K562 (cell line): ENCODE results near the gene MAML3. TPM values are rescaled to one million over a fixed set of nuclear protein-coding genes. Genes with fewer than 3 reads are reported as not detected.

ENCODE experiments used
- ATAC-seq: fragments of 200-7000 bp; cut with Tn5 transposase; 3 replicates; pipeline ENCODE4 v1.9.1; 2020; ENCODE audit warnings: moderate library complexity
- BruUV-seq: library from RNA; stranded (reverse); fragments of 400-500 nt; replicated peaks from 2 replicates; lab custom pipeline; 2021; lab: Mats Ljungman, UMichigan
- CTCF ChIA-PET: fragments of 300-600 bp; formaldehyde crosslinking; extraction: SDS; loops from one replicate; lab custom pipeline; 2021; ENCODE audit warnings: low intra/inter-chr PET ratio; lab: Yijun Ruan, JAX
- POLR2A ChIA-PET: fragments of 300-600, 350-650 bp; sonication (Branson Sonifier 250); formaldehyde crosslinking; extraction: SDS; loops from one replicate; lab custom pipeline; 2021; ENCODE audit warnings: antibody characterized with exemption, inconsistent platforms; lab: Yijun Ruan, JAX
- DNase-seq, 4 experiments: peaks; one replicate each; pipeline versions ENCODE4 v3.0.0 to v3.0.0-alpha.2; 2011 to 2018; ENCODE audit warnings: low spot score in 3 of 4, mixed read lengths in 3 of 4; ENCODE audit errors: extremely low read depth in 1 of 4
- FAIRE-seq: peaks from 2 replicates; lab custom pipeline; 2011; peaks lifted over from hg19 to GRCh38; lab: Jason Lieb, UNC
- H2AFZ ChIP-seq: 2 replicates; pipeline ENCODE4 v1.6.0; 2011; ENCODE audit warnings: low read depth, low read length, control low read depth, inconsistent platforms
- H3K27ac ChIP-seq: fragments of 200-600 bp; 3 replicates; pipeline ENCODE4 v1.8.0; 2011; ENCODE audit warnings: low read depth, mild to moderate bottlenecking, control low read depth, inconsistent platforms, low read length, moderate library complexity, mixed read lengths; ENCODE audit errors: extremely low read depth
- H3K27me3 ChIP-seq, 2 experiments: fragments of 300-600 bp in 1 of 2; 2 replicates in 1 of 2; 3 replicates in 1 of 2; pipeline versions ENCODE4 v1.6.0 to v1.8.0; 2011; ENCODE audit warnings: inconsistent platforms in 2 of 2, low read length in 2 of 2, mild to moderate bottlenecking in 1 of 2, mixed read lengths in 1 of 2, moderate library complexity in 1 of 2; ENCODE audit not compliant: control insufficient read depth in 2 of 2, insufficient read depth in 2 of 2
- H3K36me3 ChIP-seq: fragments of 300-600 bp; 3 replicates; pipeline ENCODE4 v1.8.0; 2011; ENCODE audit warnings: mild to moderate bottlenecking, low read length, inconsistent platforms; ENCODE audit not compliant: control insufficient read depth, insufficient read depth
- H3K4me1 ChIP-seq, 2 experiments: fragments of 200-600 bp in 1 of 2; replicated peaks in 1 of 2; 2 replicates in 1 of 2; 3 replicates in 1 of 2; pipeline versions ENCODE4 v1.5.1 to v1.8.0; 2011; ENCODE audit warnings: inconsistent platforms in 2 of 2, low read length in 2 of 2, mild to moderate bottlenecking in 1 of 2, mixed read lengths in 1 of 2, moderate library complexity in 1 of 2; ENCODE audit not compliant: control insufficient read depth in 2 of 2, insufficient read depth in 2 of 2
- H3K4me2 ChIP-seq: 2 replicates; pipeline ENCODE4 v1.6.1; 2011; ENCODE audit warnings: low read length, control low read depth, inconsistent platforms, mixed read lengths; ENCODE audit not compliant: insufficient read depth
- H3K4me3 ChIP-seq: fragments of 200-600 bp; sonication (generic), shearing (Covaris generic); 2 replicates; pipeline ENCODE4 v1.5.1; 2016; ENCODE audit warnings: control low read depth, inconsistent platforms
- H3K79me2 ChIP-seq: fragments of 200-600 bp; 3 replicates; pipeline ENCODE4 v1.8.0; 2011; ENCODE audit warnings: low read length, inconsistent platforms; ENCODE audit not compliant: control insufficient read depth, insufficient read depth
- H3K9ac ChIP-seq, 2 experiments: 2 replicates each; pipeline versions ENCODE4 v1.6.0 to v1.6.1; 2011; ENCODE audit warnings: low read depth in 2 of 2, low read length in 2 of 2, control low read depth in 1 of 2, inconsistent platforms in 1 of 2, mild to moderate bottlenecking in 1 of 2, mixed read lengths in 1 of 2; ENCODE audit not compliant: insufficient read depth in 1 of 2
- H3K9me1 ChIP-seq: one replicate; pipeline ENCODE4 v1.6.0; 2011; ENCODE audit warnings: inconsistent platforms, mild to moderate bottlenecking, low read length, moderate library complexity; ENCODE audit not compliant: control insufficient read depth, insufficient read depth
- H3K9me3 ChIP-seq: replicated peaks from 2 replicates; pipeline ENCODE4 v1.5.1; 2011; ENCODE audit warnings: low read depth, low read length, inconsistent platforms; ENCODE audit not compliant: control insufficient read depth, insufficient read depth
- H4K20me1 ChIP-seq: replicated peaks from 2 replicates; pipeline ENCODE4 v1.6.1; 2011; ENCODE audit warnings: low read length, inconsistent platforms, mixed read lengths; ENCODE audit not compliant: control insufficient read depth, insufficient read depth
- CGGBP1 ChIP-seq: fragments of 250-450 bp; sonication (Bioruptor Pico); IDR thresholded peaks from 2 replicates; pipeline ENCODE4 v1.9.0; 2021; ENCODE audit warnings: mild to moderate bottlenecking
- WGBS: fragments of 100-300 bp; shearing (Covaris generic); methylation state at CpG from one replicate; pipeline ENCODE4 v1.1.6; 2016; ENCODE audit warnings: low coverage, mixed read lengths; ENCODE audit not compliant: insufficient coverage; ENCODE audit errors: missing lambda C conversion rate; 5-methylcytosine and 5-hydroxymethylcytosine counted together
- in situ Hi-C: fragments of 300-500 bp; cut with MboI; formaldehyde crosslinking; loops from 4 replicates; pipeline ENCODE4 v1.15.0; 2018; ENCODE audit warnings: inconsistent platforms, mixed read lengths
- intact Hi-C: fragments of 100-400 bp; cut with micrococcal nuclease; formaldehyde crosslinking; loops from 2 replicates; pipeline ENCODE4 v1.14.2; 2022
- polyA plus RNA-seq, 8 experiments: library from polyadenylated mRNA; depleted of rRNA in 4 of 8; stranded (reverse) in 5 of 8; unstranded in 3 of 8; fragments of >200 nt; fragmentation: Nextera tagmentation in 2 of 8; fragmentation: Illumina TruSeq in 1 of 8; extraction: Ambion mirVana in 2 of 8; extraction: Trizol in 1 of 8; gene quantifications; 2 replicates each; pipeline versions ENCODE4 v1.2.1 to v1.2.3, GENCODE V29; 2011 to 2014; ENCODE audit warnings: inconsistent platforms in 1 of 8, missing spikeins in 1 of 8
- total RNA-seq, 7 experiments: library from RNA; depleted of rRNA in 6 of 7; stranded (reverse); fragments of >200 nt in 6 of 7; fragmentation: Illumina TruSeq in 2 of 7; extraction: Trizol in 2 of 7; gene quantifications; 2 replicates each; pipeline versions ENCODE4 v1.2.1 to v1.2.3, GENCODE V29; 2011 to 2021; ENCODE audit warnings: low replicate concordance in 1 of 7
- TF ChIP-seq, protein P1 (sequence below), 3 experiments: IDR thresholded peaks in 2 of 3; conservative IDR thresholded peaks in 1 of 3; 2 replicates each; pipeline ENCODE4 v1.5.1; 2011 to 2012; ENCODE audit warnings: low read length in 3 of 3, mild to moderate bottlenecking in 3 of 3, control low read depth in 2 of 3, improper control_type of control experiment in 1 of 3, inconsistent platforms in 1 of 3, low read depth in 1 of 3, mixed read lengths in 1 of 3, moderate library complexity in 1 of 3; ENCODE audit not compliant: insufficient read depth in 2 of 3
- TF ChIP-seq, protein P2 (sequence below): fragments of 450-650 bp; formaldehyde crosslinking; IDR thresholded peaks from 2 replicates; pipeline ENCODE4 v1.4.0; 2022; ENCODE audit warnings: mild to moderate bottlenecking, moderate library complexity

MAML3 gene
- total and polyA plus RNA-seq, 9 of the 15 experiments (the other 6 are each of a cell fraction or from before 2014, with no cell fraction given), result 0.01 to 0.55 (median 0.25) TPM

- Histone ChIP-seq H3K9me3 (0 out of 2 replicates have a peak, but pooled peaks cover 1% of the 10 kb centered on the region), H3K27me3 (peaks cover 0 to 3% of the 10 kb centered on the region in 2 experiments; a peak in 1 of 5 replicates), H3K36me3 (no peaks in the 10 kb centered on the region), H2AFZ (no peak overlapping the region), H3K79me2 (no peaks in the 10 kb centered on the region), H3K9me1 (no peaks in the 10 kb centered on the region), H3K9ac (no peak overlapping the region), H3K4me3 (no peak overlapping the region), H4K20me1 (no peaks in the 10 kb centered on the region), H3K27ac (no peak overlapping the region), H3K4me2 (no peak overlapping the region), H3K4me1 (no peaks in the 10 kb centered on the region)
- intact Hi-C loops, result no loop called here
- ChIA-PET POLR2A (no interaction called here), CTCF (no interaction called here)
- BruUV-seq, result no TSS peak
- TF ChIP-seq, protein P1, sequence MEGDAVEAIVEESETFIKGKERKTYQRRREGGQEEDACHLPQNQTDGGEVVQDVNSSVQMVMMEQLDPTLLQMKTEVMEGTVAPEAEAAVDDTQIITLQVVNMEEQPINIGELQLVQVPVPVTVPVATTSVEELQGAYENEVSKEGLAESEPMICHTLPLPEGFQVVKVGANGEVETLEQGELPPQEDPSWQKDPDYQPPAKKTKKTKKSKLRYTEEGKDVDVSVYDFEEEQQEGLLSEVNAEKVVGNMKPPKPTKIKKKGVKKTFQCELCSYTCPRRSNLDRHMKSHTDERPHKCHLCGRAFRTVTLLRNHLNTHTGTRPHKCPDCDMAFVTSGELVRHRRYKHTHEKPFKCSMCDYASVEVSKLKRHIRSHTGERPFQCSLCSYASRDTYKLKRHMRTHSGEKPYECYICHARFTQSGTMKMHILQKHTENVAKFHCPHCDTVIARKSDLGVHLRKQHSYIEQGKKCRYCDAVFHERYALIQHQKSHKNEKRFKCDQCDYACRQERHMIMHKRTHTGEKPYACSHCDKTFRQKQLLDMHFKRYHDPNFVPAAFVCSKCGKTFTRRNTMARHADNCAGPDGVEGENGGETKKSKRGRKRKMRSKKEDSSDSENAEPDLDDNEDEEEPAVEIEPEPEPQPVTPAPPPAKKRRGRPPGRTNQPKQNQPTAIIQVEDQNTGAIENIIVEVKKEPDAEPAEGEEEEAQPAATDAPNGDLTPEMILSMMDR (IDR thresholded peaks at IDR 0.05 in 2 of 3, conservative IDR thresholded peaks at IDR 0.05 in 1 of 3; ENCODE audit: insufficient read depth in 2 of 3, low read depth in 1 of 3, low read length in 3 of 3), result no peak
- TF ChIP-seq, protein P2, sequence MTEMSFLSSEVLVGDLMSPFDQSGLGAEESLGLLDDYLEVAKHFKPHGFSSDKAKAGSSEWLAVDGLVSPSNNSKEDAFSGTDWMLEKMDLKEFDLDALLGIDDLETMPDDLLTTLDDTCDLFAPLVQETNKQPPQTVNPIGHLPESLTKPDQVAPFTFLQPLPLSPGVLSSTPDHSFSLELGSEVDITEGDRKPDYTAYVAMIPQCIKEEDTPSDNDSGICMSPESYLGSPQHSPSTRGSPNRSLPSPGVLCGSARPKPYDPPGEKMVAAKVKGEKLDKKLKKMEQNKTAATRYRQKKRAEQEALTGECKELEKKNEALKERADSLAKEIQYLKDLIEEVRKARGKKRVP (CRISPR knock-in tag), result no peak
- TF ChIP-seq CGGBP1 (CRISPR knock-in tag), result no peak
- FAIRE-seq (no peak), DNase-seq (no peak), ATAC-seq (no peak)
- in situ Hi-C loops, result no loop called here
- 0% methylated on average over 3 of the region's 3 CpGs for WGBS
Observed at GRCh38 chr4:139910106-139910505, 243.9 kb downstream of the MAML3 start.
